ENCODE data around the gene CNPY4. TPM values are rescaled to one million over a fixed set of nuclear protein-coding genes. Genes with fewer than 3 reads are reported as not detected.

CNPY4 gene
- total RNA-seq, 1 donor from 2014 or later: 14.5 TPM

GRCh38 chr7:100154651-100155491 lies 35.4 kb downstream of the CNPY4 start:
- Histone ChIP-seq H3K27me3 (no peaks in the 10 kb centered on the region), H3K9me3 (no peaks in the 10 kb centered on the region), H3K36me3 (peaks cover 0 to 27% of the 10 kb centered on the region in 2 donors), H3K4me3 (no peak overlapping the region), H3K27ac (no peak overlapping the region), H3K4me1 (peaks cover 49% of the 10 kb centered on the region)
- TF ChIP-seq, protein P1, sequence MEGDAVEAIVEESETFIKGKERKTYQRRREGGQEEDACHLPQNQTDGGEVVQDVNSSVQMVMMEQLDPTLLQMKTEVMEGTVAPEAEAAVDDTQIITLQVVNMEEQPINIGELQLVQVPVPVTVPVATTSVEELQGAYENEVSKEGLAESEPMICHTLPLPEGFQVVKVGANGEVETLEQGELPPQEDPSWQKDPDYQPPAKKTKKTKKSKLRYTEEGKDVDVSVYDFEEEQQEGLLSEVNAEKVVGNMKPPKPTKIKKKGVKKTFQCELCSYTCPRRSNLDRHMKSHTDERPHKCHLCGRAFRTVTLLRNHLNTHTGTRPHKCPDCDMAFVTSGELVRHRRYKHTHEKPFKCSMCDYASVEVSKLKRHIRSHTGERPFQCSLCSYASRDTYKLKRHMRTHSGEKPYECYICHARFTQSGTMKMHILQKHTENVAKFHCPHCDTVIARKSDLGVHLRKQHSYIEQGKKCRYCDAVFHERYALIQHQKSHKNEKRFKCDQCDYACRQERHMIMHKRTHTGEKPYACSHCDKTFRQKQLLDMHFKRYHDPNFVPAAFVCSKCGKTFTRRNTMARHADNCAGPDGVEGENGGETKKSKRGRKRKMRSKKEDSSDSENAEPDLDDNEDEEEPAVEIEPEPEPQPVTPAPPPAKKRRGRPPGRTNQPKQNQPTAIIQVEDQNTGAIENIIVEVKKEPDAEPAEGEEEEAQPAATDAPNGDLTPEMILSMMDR (IDR thresholded peaks at IDR 0.05): no peak
- TF ChIP-seq POLR2AphosphoS5 (IDR thresholded peaks at IDR 0.05; ENCODE audit: insufficient read depth in 1 of 2, low read depth in 1 of 2) (no peak), POLR2A (IDR thresholded peaks at IDR 0.05) (no peak)
- DNase-seq (ENCODE audit: extremely low spot score in 2 of 2): no peak
- intact Hi-C loops (cut with DNase I): no loop called here

DNA sequence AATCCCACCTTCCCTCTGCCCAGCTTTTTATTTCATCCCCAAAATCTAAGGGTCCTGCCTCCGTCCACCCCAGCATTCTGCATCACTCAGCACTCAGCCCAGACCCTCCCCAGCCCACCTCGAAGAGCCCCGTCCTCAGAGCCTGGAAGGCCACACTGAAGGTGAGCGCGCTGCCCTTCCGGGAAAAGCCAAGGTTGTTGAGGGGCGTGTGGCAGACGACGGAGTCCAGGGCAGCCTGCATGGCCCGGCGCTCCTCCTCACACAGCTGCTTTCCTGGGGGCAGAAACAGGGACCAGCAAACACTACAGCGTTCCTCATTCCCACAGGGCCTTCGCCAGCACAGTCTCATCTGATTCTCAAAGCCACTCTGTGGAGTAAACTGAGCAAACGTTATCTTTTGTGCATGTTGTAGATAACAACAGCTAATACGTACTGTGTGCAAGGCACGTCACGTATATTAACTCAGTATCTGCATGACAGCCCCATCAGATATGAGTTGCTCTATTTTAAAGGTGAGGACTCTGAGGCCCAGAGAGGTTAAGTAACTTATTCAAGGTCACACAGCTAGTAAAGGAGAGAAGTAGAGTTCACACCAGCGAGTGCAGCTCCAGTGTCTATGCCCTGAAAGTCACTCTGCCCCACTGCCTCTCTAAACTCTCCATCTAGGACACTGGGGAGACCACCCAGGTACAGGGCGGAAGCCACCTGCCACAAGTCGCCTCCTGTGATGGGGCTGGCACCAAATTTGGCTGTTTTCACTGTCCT lies 36.3 kb downstream of the CNPY4 start:
- intact Hi-C loops (cut with DNase I): no loop called here
- DNase-seq (ENCODE audit: extremely low spot score in 2 of 2): no peak
- Histone ChIP-seq H3K9me3 (no peaks in the 10 kb centered on the region), H3K36me3 (peaks cover 0 to 27% of the 10 kb centered on the region in 2 donors), H3K27me3 (no peaks in the 10 kb centered on the region), H3K27ac (no peak overlapping the region), H3K4me1 (peaks cover 44% of the 10 kb centered on the region), H3K4me3 (no peak overlapping the region)
- TF ChIP-seq POLR2A (IDR thresholded peaks at IDR 0.05): no peak

DNA sequence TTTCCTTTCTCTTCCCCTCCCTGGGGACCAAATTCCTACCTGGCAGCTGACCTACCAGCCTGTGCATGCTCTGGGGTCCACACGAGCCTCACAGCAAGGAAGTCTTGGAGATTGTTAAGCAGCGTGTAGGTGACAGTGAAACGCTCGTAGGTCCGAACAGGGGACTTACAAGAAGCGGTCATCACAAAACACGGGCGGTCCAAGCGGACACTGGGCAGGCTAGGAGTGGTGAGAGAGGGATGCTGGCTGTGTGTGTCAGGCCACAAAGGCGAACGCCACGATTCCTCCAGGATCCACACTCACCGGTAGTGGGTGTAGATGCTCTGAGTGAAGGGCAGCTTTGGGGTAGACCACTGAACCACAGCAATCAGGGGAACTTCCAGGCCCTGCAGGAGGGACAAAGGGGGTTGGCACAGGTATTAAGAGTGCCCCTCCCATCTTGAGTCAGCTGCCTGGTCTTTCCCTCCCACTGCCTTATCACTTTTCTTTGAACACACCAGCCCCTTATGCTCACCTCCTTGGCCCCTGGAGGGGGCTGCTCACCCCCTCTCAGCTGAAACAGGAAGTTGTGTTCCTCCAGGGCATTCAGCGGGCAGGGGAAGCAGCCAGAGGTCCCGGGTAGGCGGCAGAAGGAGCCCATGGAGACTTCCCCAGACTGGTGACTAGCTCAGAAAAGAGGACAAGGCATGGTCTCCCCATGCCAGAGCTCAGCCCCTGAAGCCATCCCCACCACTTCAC lies 37.1 kb downstream of the CNPY4 start:
- DNase-seq (ENCODE audit: extremely low spot score in 2 of 2): no peak
- TF ChIP-seq POLR2A (IDR thresholded peaks at IDR 0.05): no peak
- Histone ChIP-seq H3K4me1 (peaks cover 44% of the 10 kb centered on the region), H3K4me3 (no peak overlapping the region), H3K27ac (no peak overlapping the region), H3K36me3 (peaks cover 0 to 27% of the 10 kb centered on the region in 2 donors), H3K9me3 (no peaks in the 10 kb centered on the region), H3K27me3 (no peaks in the 10 kb centered on the region)
- intact Hi-C loops (cut with DNase I): no loop called here

DNA sequence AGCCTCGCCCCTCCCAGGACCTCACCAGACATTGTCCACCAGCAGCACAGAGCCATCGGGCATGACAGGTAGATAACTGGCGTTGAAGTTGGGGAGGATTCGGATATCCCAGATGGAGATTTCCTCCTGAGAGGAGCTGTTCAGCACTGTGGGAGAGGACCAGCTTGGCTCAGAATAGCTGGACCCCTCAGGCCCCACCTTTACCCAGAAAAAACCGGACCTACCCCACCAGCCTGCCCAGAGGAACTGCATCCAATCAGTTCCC lies 37.6 kb downstream of the CNPY4 start:
- H3K36me3 ChIP-seq: peaks cover 0 to 27% of the 10 kb centered on the region in 2 donors
- no peak for DNase-seq (ENCODE audit: extremely low spot score in 2 of 2)
- no peaks in the 10 kb centered on the region for H3K27me3 ChIP-seq
- no peak overlapping the region for H3K4me3 ChIP-seq
- intact Hi-C loops (cut with DNase I): no loop called here
- peak overlapping the region; percentile 33 for H3K27ac ChIP-seq
- H3K9me3 ChIP-seq: no peaks in the 10 kb centered on the region
- H3K4me1 ChIP-seq: peaks cover 44% of the 10 kb centered on the region
- TF ChIP-seq POLR2AphosphoS5 (IDR thresholded peaks at IDR 0.05; ENCODE audit: insufficient read depth in 1 of 2, low read depth in 1 of 2) (no peak), POLR2A (IDR thresholded peaks at IDR 0.05) (no peak)
- TF ChIP-seq, protein P1 (IDR thresholded peaks at IDR 0.05): no peak

DNA sequence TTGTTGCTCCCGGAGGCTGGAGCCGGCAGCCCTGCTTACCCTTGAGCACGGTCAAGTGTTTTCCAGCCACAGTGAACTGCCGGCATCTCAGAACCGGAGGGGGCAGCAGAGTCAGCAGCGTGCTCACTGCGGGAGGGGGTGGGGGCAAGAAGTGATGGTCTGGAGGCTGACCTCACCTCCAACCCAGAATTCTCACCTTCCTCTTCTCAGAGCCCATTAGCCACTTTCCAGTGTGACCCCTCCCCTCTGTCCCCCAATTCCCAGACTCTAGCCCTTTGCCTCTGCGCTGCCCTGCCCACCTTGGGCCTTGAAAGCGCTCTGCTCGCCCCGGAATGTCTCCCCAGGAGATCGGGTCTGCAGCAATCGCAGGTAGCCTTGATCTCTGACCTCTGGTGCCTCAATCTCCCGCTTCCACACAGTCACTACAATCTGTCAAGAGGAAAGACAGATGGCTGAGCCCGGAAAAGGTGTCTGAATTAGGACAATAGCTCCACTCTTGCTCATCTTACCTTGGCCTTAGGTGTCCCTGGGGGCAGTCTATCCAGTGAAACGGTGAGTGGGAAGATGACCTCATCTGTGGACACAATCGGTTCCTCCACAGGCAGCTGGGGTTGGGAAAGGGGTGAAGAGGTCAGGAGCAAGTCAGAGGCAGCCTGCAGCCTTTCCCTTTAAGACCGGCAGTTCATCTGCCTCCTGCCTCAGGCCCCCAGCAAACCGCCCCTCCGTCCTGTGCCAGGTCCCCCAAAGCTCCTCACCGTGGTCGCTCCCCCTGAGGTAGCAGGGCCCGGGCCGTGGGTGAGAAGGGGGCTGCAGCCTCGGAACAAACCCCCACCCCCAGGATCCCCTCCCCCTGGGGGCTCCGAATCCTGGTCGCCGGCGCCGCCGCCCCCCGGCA lies 38.1 kb downstream of the CNPY4 start:
- H3K4me1 ChIP-seq: peaks cover 44% of the 10 kb centered on the region
- H3K27ac ChIP-seq: peak overlapping the region; percentile 80
- H3K4me3 ChIP-seq: peak overlapping the region; percentile 75 to 79
- peaks cover 0 to 27% of the 10 kb centered on the region in 2 donors for H3K36me3 ChIP-seq
- DNase-seq (ENCODE audit: extremely low spot score in 2 of 2): no peak
- H3K9me3 ChIP-seq: no peaks in the 10 kb centered on the region
- intact Hi-C loops (cut with DNase I): no loop called here
- no peaks in the 10 kb centered on the region for H3K27me3 ChIP-seq
- TF ChIP-seq, protein P1 (IDR thresholded peaks at IDR 0.05): no peak
- TF ChIP-seq POLR2AphosphoS5 (IDR thresholded peaks at IDR 0.05; ENCODE audit: insufficient read depth in 1 of 2, low read depth in 1 of 2) (peak in 1 of 2 donors; percentile 13), POLR2A (IDR thresholded peaks at IDR 0.05) (no peak)

Data from vagina (tissue), 2 donors.